Gastroesophageal sphincter (tissue), 4 donors: ENCODE measurements around the gene AMH. TPM values are rescaled to one million over a fixed set of nuclear protein-coding genes. Genes with fewer than 3 reads are reported as not detected.

ENCODE experiments used
- ATAC-seq: fragments of 150-250 bp; one replicate; pipeline ENCODE4 v1.9.1; 2016; ENCODE audit warnings: mild to moderate bottlenecking, moderate library complexity
- H3K27ac ChIP-seq, 4 donors: fragments of 200-600 bp; sonication (generic) in 3 of 4; 1 replicate in 3 of 4; 2 replicates in 1 of 4; pipeline ENCODE4 v1.5.1; 2016 to 2019
- H3K27me3 ChIP-seq: fragments of 200-600 bp; sonication (generic); one replicate; pipeline ENCODE4 v1.5.1; 2019
- H3K36me3 ChIP-seq, 2 donors: fragments of 200-600 bp; sonication (generic); one replicate each; pipeline ENCODE4 v1.5.1; 2019; ENCODE audit warnings: control low read depth in 1 of 2
- H3K4me1 ChIP-seq, 3 donors: fragments of 200-600 bp; sonication (generic); 1 replicate in 2 of 3; 2 replicates in 1 of 3; pipeline ENCODE4 v1.5.1; 2016 to 2019; ENCODE audit warnings: control low read depth in 2 of 3
- H3K4me3 ChIP-seq, 2 donors: fragments of 200-600 bp; sonication (generic); one replicate each; pipeline ENCODE4 v1.5.1; 2019; ENCODE audit warnings: mild to moderate bottlenecking in 1 of 2, moderate library complexity in 1 of 2
- H3K9me3 ChIP-seq, 3 donors: fragments of 200-600 bp; sonication (generic); one replicate each; pipeline ENCODE4 v1.5.1; 2017 to 2019; ENCODE audit warnings: control low read depth in 2 of 3
- EP300 ChIP-seq: sonication (generic); formaldehyde crosslinking; IDR thresholded peaks from one replicate; pipeline ENCODE4 v1.6.1; 2017; ENCODE audit warnings: antibody characterized with exemption, mild to moderate bottlenecking
- POLR2A ChIP-seq, 2 donors: fragments of 450-650 bp; IDR thresholded peaks; one replicate each; pipeline ENCODE4 v1.6.1; 2017; ENCODE audit warnings: antibody characterized with exemption in 2 of 2, mild to moderate bottlenecking in 2 of 2, moderate library complexity in 1 of 2
- POLR2AphosphoS5 ChIP-seq: sonication (generic); formaldehyde crosslinking; IDR thresholded peaks from one replicate; pipeline ENCODE4 v1.6.1; 2017; ENCODE audit warnings: antibody characterized with exemption
- WGBS, 2 donors: methylation state at CpG; one replicate each; pipeline ENCODE4 v1.1.5; 2018; ENCODE audit warnings: low coverage in 1 of 2; 5-methylcytosine and 5-hydroxymethylcytosine counted together
- total RNA-seq, 4 donors: library from RNA; depleted of rRNA; stranded (reverse); fragments of >200 nt; gene quantifications; one replicate each; pipeline ENCODE4 v1.1.0, GENCODE V29; 2016
- TF ChIP-seq, protein P1 (sequence below), 4 experiments: fragments of 200-600 bp in 2 of 4; fragments of 450-650 bp in 2 of 4; sonication (generic) in 1 of 4; IDR thresholded peaks; one replicate each; pipeline ENCODE4 v1.5.1; 2017 to 2019; ENCODE audit warnings: antibody characterized with exemption in 4 of 4, mild to moderate bottlenecking in 2 of 4, moderate library complexity in 2 of 4

Gene AMH
- total RNA-seq, 4 donors from 2014 or later, result 0.23 to 1.2 (median 0.47) TPM

DNA sequence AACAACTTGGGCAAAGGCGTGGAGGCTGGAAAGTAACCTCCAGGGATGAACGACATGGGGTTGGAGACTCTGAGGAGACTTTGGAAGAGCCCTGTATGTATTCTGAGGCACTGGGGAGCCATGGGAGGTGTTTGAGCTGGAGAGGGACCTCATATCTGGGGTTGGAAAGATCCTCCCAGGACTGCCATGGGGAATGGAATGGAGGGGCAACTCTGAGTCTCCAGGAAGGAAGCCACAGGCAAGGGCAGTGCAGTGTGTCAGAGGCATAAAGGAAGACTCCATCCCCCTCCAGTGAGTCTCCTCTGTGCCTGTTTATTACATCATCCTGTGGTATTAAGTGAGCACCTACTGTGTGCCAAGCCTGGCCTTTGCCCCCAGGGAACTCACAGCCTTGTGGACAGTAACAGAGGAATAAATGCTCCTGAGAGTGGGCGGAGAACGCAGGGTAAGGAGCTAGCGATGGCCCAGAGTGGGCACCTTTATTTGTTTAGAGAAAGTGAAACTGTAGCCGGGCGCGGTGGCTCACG is 25.1 kb downstream of the AMH start:
- H3K4me3 ChIP-seq, result peak overlapping the region in 1 of 2 donors; percentile 100

DNA sequence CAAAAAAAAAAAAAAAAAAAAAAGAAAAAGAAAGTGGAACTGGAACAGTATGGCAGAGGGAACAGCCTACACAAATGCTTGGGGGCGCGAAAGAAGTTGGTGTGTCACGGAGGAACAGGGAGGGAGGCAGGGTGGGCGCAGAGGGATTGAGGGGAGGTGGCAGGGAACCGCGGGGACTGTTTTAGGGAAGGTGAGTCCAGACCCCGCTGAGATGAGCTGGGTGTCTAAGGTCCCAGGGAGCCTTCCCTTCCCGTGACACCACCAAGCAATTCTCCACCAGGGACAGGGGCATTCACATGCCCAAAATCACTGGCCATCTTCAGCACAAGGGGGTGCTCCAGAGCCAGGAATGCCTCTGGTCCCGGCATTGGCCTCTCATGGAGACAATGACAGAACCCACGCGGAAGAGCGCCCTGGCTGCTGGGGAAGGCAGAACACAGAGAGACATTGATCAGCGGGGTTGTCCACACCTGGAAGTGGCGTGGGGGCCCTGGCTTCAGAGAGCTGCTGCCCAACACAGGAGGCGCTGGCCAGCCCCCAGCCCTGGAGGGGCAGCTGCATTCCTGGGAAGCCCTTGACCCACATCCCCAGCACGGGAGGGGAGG is 25.9 kb downstream of the AMH start:
- TF ChIP-seq, protein P1, sequence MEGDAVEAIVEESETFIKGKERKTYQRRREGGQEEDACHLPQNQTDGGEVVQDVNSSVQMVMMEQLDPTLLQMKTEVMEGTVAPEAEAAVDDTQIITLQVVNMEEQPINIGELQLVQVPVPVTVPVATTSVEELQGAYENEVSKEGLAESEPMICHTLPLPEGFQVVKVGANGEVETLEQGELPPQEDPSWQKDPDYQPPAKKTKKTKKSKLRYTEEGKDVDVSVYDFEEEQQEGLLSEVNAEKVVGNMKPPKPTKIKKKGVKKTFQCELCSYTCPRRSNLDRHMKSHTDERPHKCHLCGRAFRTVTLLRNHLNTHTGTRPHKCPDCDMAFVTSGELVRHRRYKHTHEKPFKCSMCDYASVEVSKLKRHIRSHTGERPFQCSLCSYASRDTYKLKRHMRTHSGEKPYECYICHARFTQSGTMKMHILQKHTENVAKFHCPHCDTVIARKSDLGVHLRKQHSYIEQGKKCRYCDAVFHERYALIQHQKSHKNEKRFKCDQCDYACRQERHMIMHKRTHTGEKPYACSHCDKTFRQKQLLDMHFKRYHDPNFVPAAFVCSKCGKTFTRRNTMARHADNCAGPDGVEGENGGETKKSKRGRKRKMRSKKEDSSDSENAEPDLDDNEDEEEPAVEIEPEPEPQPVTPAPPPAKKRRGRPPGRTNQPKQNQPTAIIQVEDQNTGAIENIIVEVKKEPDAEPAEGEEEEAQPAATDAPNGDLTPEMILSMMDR (IDR thresholded peaks at IDR 0.05), result peak in 3 of 4 experiments; percentile 63 to 72 (median 72)
- TF ChIP-seq POLR2A (IDR thresholded peaks at IDR 0.05) (no peak), POLR2AphosphoS5 (peak; percentile 23), EP300 (no peak)
- peak overlapping the region in 3 of 4 donors; percentile 5 to 94 (median 60) for H3K27ac ChIP-seq
- peak overlapping the region in 1 of 2 donors; percentile 24 for H3K4me3 ChIP-seq
- peaks cover 0 to 47% of the 10 kb centered on the region in 2 donors for H3K36me3 ChIP-seq
- H3K27me3 ChIP-seq, result no peaks in the 10 kb centered on the region
- WGBS, 2 donors, result 41 to 54% methylated on average over 3 to 7 of the region's 16 CpGs
- ATAC-seq, result peak; percentile 15
- H3K4me1 ChIP-seq, result peaks cover 0 to 64% (median 42%) of the 10 kb centered on the region in 3 donors
- no peaks in the 10 kb centered on the region for H3K9me3 ChIP-seq

More for the DNA sequence above, 25.1 kb downstream of the AMH start:
- Histone ChIP-seq H3K9me3 (no peaks in the 10 kb centered on the region), H3K4me1 (peaks cover 0 to 64% (median 42%) of the 10 kb centered on the region in 3 donors), H3K27me3 (no peaks in the 10 kb centered on the region), H3K27ac (peak overlapping the region in 3 of 4 donors; percentile 80 to 94 (median 82)), H3K36me3 (peaks cover 0 to 47% of the 10 kb centered on the region in 2 donors)
- no peak for TF ChIP-seq POLR2A (IDR thresholded peaks at IDR 0.05)
- TF ChIP-seq EP300, result no peak
- TF ChIP-seq POLR2AphosphoS5, result no peak
- WGBS, 2 donors, result 68 to 73% methylated on average over 2 of the region's 9 CpGs
- ATAC-seq, result no peak

GRCh38 chr19:2275588-2276428 is 26.7 kb downstream of the AMH start:
- H3K9me3 ChIP-seq, result no peaks in the 10 kb centered on the region
- H3K36me3 ChIP-seq, result peaks cover 0 to 47% of the 10 kb centered on the region in 2 donors
- H3K4me1 ChIP-seq, result peaks cover 0 to 67% (median 42%) of the 10 kb centered on the region in 3 donors
- peak; percentile 29 for ATAC-seq
- WGBS, 2 donors, result 20% methylated on average over 3 of the region's 74 CpGs; no CpG with 5 or more reads in 1 of the 2 donors
- H3K27me3 ChIP-seq, result no peaks in the 10 kb centered on the region
- TF ChIP-seq POLR2A (IDR thresholded peaks at IDR 0.05) (no peak), EP300 (no peak), POLR2AphosphoS5 (no peak)
- TF ChIP-seq, protein P1 (IDR thresholded peaks at IDR 0.05), result no peak
- H3K27ac ChIP-seq, result peak overlapping the region in 3 of 4 donors; percentile 5 to 94 (median 60)
- H3K4me3 ChIP-seq, result peak overlapping the region in 1 of 2 donors; percentile 24

DNA sequence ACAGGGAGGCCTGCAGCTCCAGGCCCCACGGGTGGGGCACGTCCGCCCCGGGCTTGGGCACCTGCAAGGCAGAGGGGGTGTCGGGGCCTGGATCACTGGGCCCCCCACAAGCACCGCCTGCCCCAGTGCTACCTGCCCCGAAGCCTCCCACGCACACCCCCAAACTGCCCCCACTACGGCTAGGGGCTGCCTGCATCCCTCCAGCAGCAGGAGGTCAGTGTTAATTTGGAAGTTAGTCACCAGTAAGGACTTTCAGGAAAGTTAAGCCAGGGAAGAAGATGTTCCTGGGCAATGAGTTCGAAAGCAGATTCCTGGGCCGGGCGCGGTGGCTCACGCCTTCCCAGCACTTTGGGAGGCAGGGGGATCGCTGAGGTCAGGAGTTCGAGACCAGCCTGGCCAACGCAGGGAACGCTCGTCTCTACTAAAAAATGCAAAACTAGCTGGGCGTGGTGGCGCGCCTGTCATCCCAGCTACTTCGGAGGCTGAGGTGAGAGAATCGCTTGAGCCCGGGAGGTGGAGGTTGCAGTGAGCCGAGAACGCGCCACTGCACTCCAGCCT is 27.4 kb downstream of the AMH start:
- Histone ChIP-seq H3K4me3 (peak overlapping the region in 1 of 2 donors; percentile 24), H3K4me1 (peaks cover 0 to 63% (median 38%) of the 10 kb centered on the region in 3 donors), H3K36me3 (peaks cover 0 to 44% of the 10 kb centered on the region in 2 donors), H3K27ac (peak overlapping the region in 2 of 4 donors; percentile 60 to 94), H3K9me3 (no peaks in the 10 kb centered on the region), H3K27me3 (no peaks in the 10 kb centered on the region)
- WGBS, 2 donors, result 87 to 93% methylated on average over 3 to 17 of the region's 28 CpGs
- no peak for ATAC-seq
- TF ChIP-seq EP300 (no peak), POLR2AphosphoS5 (no peak), POLR2A (IDR thresholded peaks at IDR 0.05) (no peak)
- TF ChIP-seq, protein P1 (IDR thresholded peaks at IDR 0.05), result no peak

DNA sequence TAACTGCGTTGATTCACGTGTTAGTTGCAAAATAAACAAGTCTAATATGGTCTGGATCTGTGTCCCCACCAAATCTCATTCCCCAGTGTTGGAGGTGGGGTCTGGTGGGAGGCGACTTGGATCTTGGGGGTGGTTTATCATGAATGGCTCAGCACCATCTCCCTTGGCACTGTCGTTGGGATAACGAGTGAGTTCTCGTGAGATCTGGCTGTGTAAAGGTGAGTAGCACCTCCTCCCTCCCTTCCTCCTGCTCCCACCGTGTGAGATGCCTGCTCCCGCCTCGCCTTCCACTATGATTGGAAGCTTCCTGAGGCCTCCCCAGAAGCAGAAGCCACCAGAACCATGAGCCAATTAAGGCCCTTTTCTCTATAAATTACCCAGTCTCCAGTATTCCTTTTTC is 28.0 kb downstream of the AMH start:
- H3K4me3 ChIP-seq, result no peak overlapping the region
- peaks cover 0 to 38% of the 10 kb centered on the region in 2 donors for H3K36me3 ChIP-seq
- WGBS, 2 donors, result 76 to 100% methylated on average over 2 to 9 of the region's 9 CpGs
- H3K4me1 ChIP-seq, result peaks cover 0 to 63% (median 33%) of the 10 kb centered on the region in 3 donors
- no peaks in the 10 kb centered on the region for H3K9me3 ChIP-seq
- no peak for TF ChIP-seq POLR2AphosphoS5
- no peak for TF ChIP-seq EP300
- H3K27ac ChIP-seq, result no peak overlapping the region
- ATAC-seq, result no peak
- no peaks in the 10 kb centered on the region for H3K27me3 ChIP-seq
